Thyroid gland (tissue), 4 donors: ENCODE results near the gene NRK.

Experiments used
- CTCF ChIP-seq, 6 experiments: fragments of 200-600 bp in 3 of 6; fragments of 450-650 bp in 3 of 6; sonication (generic) in 3 of 6; IDR thresholded peaks; one replicate each; pipeline ENCODE4 v1.5.1; 2016 to 2019; ENCODE audit warnings: antibody characterized with exemption in 6 of 6, mild to moderate bottlenecking in 2 of 6, inconsistent platforms in 1 of 6, moderate library complexity in 1 of 6
- POLR2A ChIP-seq, 2 donors: fragments of 450-650 bp; IDR thresholded peaks; one replicate each; pipeline ENCODE4 v1.6.1; 2017; ENCODE audit warnings: antibody characterized with exemption in 2 of 2, mild to moderate bottlenecking in 2 of 2, moderate library complexity in 1 of 2

DNA sequence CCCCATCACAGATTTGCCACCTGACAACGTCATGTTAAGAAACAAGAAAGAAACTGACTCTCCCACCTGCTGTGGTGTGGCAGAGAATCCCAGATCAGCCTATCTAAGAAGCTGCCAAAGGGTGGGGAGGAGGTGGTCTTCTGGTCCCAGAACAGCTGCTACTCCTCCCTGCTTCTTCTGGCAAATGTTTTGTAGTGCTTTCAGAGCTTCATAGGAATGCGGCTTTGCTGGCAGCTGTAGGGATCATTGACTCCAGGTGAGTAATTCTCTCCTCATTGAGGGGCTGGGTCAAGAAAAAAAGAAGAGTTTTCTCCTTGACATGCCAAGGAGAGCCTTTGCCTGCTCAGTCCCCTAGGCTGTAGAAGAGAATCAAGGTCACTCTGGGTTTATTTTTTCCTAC is 23.3 kb downstream of the NRK start:
- TF ChIP-seq CTCF (IDR thresholded peaks at IDR 0.05): no peak
- TF ChIP-seq POLR2A (IDR thresholded peaks at IDR 0.05): no peak
